Heart left ventricle (tissue), 16 donors: ENCODE measurements around the gene MYCBP2. TPM values are rescaled to one million over a fixed set of nuclear protein-coding genes. Genes with fewer than 3 reads are reported as not detected.

Experiments
- ATAC-seq, 4 donors: fragments of 200-7000 bp; cut with Tn5 transposase; one replicate each; pipeline ENCODE4 v1.9.1; 2020 to 2022; ENCODE audit warnings: moderate library complexity in 4 of 4, mild to moderate bottlenecking in 3 of 4, moderate number of reproducible peaks in 1 of 4
- DNase-seq, 5 donors: peaks; one replicate each; pipeline ENCODE4 v3.0.0-alpha.2; 2020
- H3K27ac ChIP-seq, 12 donors: fragments of 200-600 bp; sonication (generic) in 4 of 12; one replicate each; pipeline versions ENCODE4 v1.5.0 to v1.8.0; 2016 to 2022; ENCODE audit warnings: mild to moderate bottlenecking in 2 of 12
- H3K27me3 ChIP-seq, 9 donors: fragments of 200-600 bp; sonication (generic) in 2 of 9; one replicate each; pipeline versions ENCODE4 v1.5.1 to v1.8.0; 2016 to 2022; ENCODE audit warnings: mild to moderate bottlenecking in 3 of 9
- H3K36me3 ChIP-seq, 9 donors: fragments of 200-600 bp; sonication (generic) in 2 of 9; one replicate each; pipeline versions ENCODE4 v1.5.0 to v1.8.0; 2018 to 2022; ENCODE audit warnings: mild to moderate bottlenecking in 2 of 9
- H3K4me1 ChIP-seq, 12 donors: fragments of 200-600 bp; sonication (generic) in 4 of 12; one replicate each; pipeline versions ENCODE4 v1.5.0 to v1.8.0; 2016 to 2022; ENCODE audit warnings: mild to moderate bottlenecking in 3 of 12
- H3K4me3 ChIP-seq, 12 donors: fragments of 200-600 bp; sonication (generic) in 4 of 12; one replicate each; pipeline versions ENCODE4 v1.5.0 to v1.8.0; 2017 to 2022; ENCODE audit warnings: mild to moderate bottlenecking in 9 of 12, moderate library complexity in 4 of 12
- H3K9me3 ChIP-seq, 12 donors: fragments of 200-600 bp; sonication (generic) in 4 of 12; one replicate each; pipeline versions ENCODE4 v1.5.0 to v1.8.0; 2016 to 2022; ENCODE audit warnings: mild to moderate bottlenecking in 1 of 12
- CTCF ChIP-seq, 12 donors: fragments of 200-600 bp; sonication (generic) in 4 of 12; IDR thresholded peaks; one replicate each; pipeline versions ENCODE4 v1.5.0 to v1.8.0; 2018 to 2022; ENCODE audit warnings: antibody characterized with exemption in 12 of 12, mild to moderate bottlenecking in 5 of 12
- POLR2A ChIP-seq, 2 donors: fragments of 450-650 bp; IDR thresholded peaks; one replicate each; pipeline ENCODE4 v1.6.1; 2017; ENCODE audit warnings: antibody characterized with exemption in 2 of 2, mild to moderate bottlenecking in 2 of 2, moderate library complexity in 2 of 2
- WGBS, 4 donors: extraction: QIAGEN DNeasy Blood & Tissue Kit in 2 of 4; methylation state at CpG; one replicate each; pipeline versions ENCODE4 v1.1.5 to v1.1.7; 2013 to 2018; 5-methylcytosine and 5-hydroxymethylcytosine counted together
- intact Hi-C, 10 donors: fragments of 100-400 bp; cut with DNase I; formaldehyde crosslinking; loops; one replicate each; pipeline versions ENCODE4 v1.11.1 to v1.14.2; 2022
- polyA plus RNA-seq, 2 donors: library from polyadenylated mRNA; stranded (reverse); fragments of 200-250 nt; gene quantifications; one replicate each; pipeline ENCODE4 v1.2.3, GENCODE V29; 2013
- total RNA-seq, 9 donors: library from RNA; depleted of rRNA in 2 of 9; stranded (reverse); fragments of >200 nt in 2 of 9; fragmentation: NEBNext Ultra II Directional in 3 of 9; extraction: Animal tissue kit (Norgen Biotek cat#: 25700) in 3 of 9; gene quantifications; one replicate each; pipeline versions ENCODE4 v1.1.0 to v1.2.4, GENCODE V29; 2016 to 2023
- donor health status: ischemic (EF 13 %, LVEDD 7.1; RV severe dilation, severe dysfunction).
- donor health status: healthy with polysubstance abuse.
- donor health status: DM: no; HTN: yes; CAD: no.
- donor health status: DM: no; HTN: no; CAD: no.
- donor health status: ischemic (EF 25% LVEDD 6.9; RV normal size, moderate dysfunction).
- donor health status: ischemic (EF 25% LVEDD 5.7; RV mildly dilated, moderate dysfunction).
- donor health status: healthy.
- donor health status: DM: yes; HTN: yes; CAD: no.
- donor health status: ischemic (EF 35%, LVEDD 5.7; RV mildly dilated, moderate dysfunction).
- donor health status: nonischemic (EF 11% LVEDD 7.7; RV severe dilation, severe dysfunction).
- donor health status: DM: yes; HTN: yes; CAD: no.
- donor health status: PGD.
- donor health status: ischemic (EF 29% LVEDD 5.4; RV normal size, mild dysfunction).
- donor health status: nonischemic (EF 23%, LVEDD 6.1; RV moderate dilation, normal function).

The MYCBP2 gene
- total and polyA plus RNA-seq, 11 donors, result 15.7 to 85.6 (median 58.2) TPM

- no peaks in the 10 kb centered on the region for H3K36me3 ChIP-seq
- H3K27ac ChIP-seq, result peak overlapping the region in 2 of 12 donors; percentile 17 to 59
- intact Hi-C loops, result no loop called here
- no peaks in the 10 kb centered on the region for H3K27me3 ChIP-seq
- ATAC-seq (no peak), DNase-seq (no peak)
- peaks cover 3 to 76% (median 42%) of the 10 kb centered on the region in 12 donors for H3K4me1 ChIP-seq
- H3K4me3 ChIP-seq, result no peak overlapping the region
- peaks cover 0 to 12% (median 0%) of the 10 kb centered on the region in 12 donors for H3K9me3 ChIP-seq
- no peak for TF ChIP-seq POLR2A (IDR thresholded peaks at IDR 0.05)
- no peak for TF ChIP-seq CTCF (IDR thresholded peaks at IDR 0.05)
Observed at GRCh38 chr13:77305266-77305665, 21.6 kb downstream of the MYCBP2 start.

- Histone ChIP-seq H3K4me3 (peak overlapping the region in 1 of 12 donors; percentile 2), H3K4me1 (peaks cover 0 to 66% (median 23%) of the 10 kb centered on the region in 12 donors), H3K36me3 (peaks cover 0 to 9% (median 3%) of the 10 kb centered on the region in 9 donors), H3K9me3 (peaks cover 0 to 12% (median 0%) of the 10 kb centered on the region in 12 donors), H3K27ac (peak overlapping the region in 2 of 12 donors; percentile 4 to 65), H3K27me3 (no peaks in the 10 kb centered on the region)
- no peak for DNase-seq
- 50 to 63% (median 57%) methylated on average over 5 of the region's 5 CpGs for WGBS, 4 donors
- intact Hi-C loops, result no loop called here
- peak in 3 of 4 donors; percentile 20 to 45 (median 30) for ATAC-seq
- TF ChIP-seq CTCF (IDR thresholded peaks at IDR 0.05), result no peak
- no peak for TF ChIP-seq POLR2A (IDR thresholded peaks at IDR 0.05)
Observed at GRCh38 chr13:77300176-77301037, 26.5 kb downstream of the MYCBP2 start.

- H3K27me3 ChIP-seq, result no peaks in the 10 kb centered on the region
- peaks cover 0 to 58% (median 23%) of the 10 kb centered on the region in 12 donors for H3K4me1 ChIP-seq
- no peak for TF ChIP-seq POLR2A (IDR thresholded peaks at IDR 0.05)
- TF ChIP-seq CTCF (IDR thresholded peaks at IDR 0.05), result no peak
- H3K4me3 ChIP-seq, result no peak overlapping the region
- peaks cover 0 to 6% (median 0%) of the 10 kb centered on the region in 12 donors for H3K9me3 ChIP-seq
- no peak for DNase-seq
- ATAC-seq, result no peak
- peak overlapping the region in 1 of 12 donors; percentile 65 for H3K27ac ChIP-seq
- 72 to 79% (median 74%) methylated on average over 1 of the region's 1 CpG for WGBS, 4 donors
- intact Hi-C loops, result no loop called here
- H3K36me3 ChIP-seq, result peaks cover 0 to 17% (median 10%) of the 10 kb centered on the region in 9 donors
Observed at GRCh38 chr13:77299587-77299986, 27.3 kb downstream of the MYCBP2 start.

GRCh38 chr13:77298426-77298825 is 28.5 kb downstream of the MYCBP2 start:
- DNase-seq (no peak), ATAC-seq (no peak)
- 89 to 95% (median 90%) methylated on average over 3 of the region's 3 CpGs for WGBS, 4 donors
- Histone ChIP-seq H3K9me3 (no peaks in the 10 kb centered on the region), H3K4me3 (peak overlapping the region in 1 of 12 donors; percentile 27), H3K4me1 (peaks cover 0 to 57% (median 23%) of the 10 kb centered on the region in 12 donors), H3K36me3 (peaks cover 0 to 25% (median 19%) of the 10 kb centered on the region in 9 donors), H3K27me3 (no peaks in the 10 kb centered on the region), H3K27ac (peak overlapping the region in 1 of 12 donors; percentile 35)
- intact Hi-C loops, result no loop called here
- TF ChIP-seq POLR2A (IDR thresholded peaks at IDR 0.05), result no peak
- TF ChIP-seq CTCF (IDR thresholded peaks at IDR 0.05), result no peak
